ENCODE measurements around the gene R3HCC1L.

DNA sequence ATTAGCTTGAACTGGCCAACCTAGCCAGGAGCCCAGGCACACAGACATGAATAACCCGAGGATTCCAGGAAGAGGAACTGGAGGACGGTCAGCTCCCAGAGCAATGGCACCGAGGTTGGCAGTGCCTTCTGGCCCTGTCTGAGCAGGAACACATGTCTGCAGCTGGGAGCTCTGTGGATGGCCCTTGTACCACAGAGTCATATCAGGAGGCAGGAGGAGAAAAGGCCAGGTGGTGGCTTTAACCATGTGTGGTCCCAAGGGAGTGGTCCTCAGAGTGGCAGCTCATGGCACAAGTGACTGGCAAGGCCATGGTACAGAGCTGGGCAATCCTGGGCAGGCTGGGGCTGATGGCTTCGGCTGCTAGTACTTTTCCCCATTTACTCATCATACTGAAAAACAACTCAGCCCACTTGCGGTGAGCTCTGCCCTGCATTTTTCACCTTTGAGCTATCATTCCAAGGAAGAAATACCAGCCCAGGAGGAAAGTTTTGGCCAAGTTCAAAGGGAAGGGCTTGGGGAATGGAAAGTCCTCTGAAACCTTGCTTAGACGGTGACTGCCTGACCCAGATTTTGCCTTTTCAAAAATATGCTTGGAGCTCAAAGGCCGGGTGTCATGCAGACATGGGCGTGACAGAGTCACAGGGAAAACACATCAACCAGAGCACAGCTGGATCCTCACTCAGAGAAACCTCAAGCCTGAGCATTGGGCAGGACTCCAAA lies 159.3 kb downstream of the R3HCC1L start:
- TF ChIP-seq, protein P1, sequence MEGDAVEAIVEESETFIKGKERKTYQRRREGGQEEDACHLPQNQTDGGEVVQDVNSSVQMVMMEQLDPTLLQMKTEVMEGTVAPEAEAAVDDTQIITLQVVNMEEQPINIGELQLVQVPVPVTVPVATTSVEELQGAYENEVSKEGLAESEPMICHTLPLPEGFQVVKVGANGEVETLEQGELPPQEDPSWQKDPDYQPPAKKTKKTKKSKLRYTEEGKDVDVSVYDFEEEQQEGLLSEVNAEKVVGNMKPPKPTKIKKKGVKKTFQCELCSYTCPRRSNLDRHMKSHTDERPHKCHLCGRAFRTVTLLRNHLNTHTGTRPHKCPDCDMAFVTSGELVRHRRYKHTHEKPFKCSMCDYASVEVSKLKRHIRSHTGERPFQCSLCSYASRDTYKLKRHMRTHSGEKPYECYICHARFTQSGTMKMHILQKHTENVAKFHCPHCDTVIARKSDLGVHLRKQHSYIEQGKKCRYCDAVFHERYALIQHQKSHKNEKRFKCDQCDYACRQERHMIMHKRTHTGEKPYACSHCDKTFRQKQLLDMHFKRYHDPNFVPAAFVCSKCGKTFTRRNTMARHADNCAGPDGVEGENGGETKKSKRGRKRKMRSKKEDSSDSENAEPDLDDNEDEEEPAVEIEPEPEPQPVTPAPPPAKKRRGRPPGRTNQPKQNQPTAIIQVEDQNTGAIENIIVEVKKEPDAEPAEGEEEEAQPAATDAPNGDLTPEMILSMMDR (IDR thresholded peaks at IDR 0.05; ENCODE audit: insufficient read depth, low read length, poor library complexity, severe bottlenecking) = no peak
- TF ChIP-seq EZH2phosphoT487 (conservative IDR thresholded peaks at IDR 0.05; ENCODE audit: low read length) = no peak
